GM12878 (cell line): ENCODE data around the gene PLEKHO1. TPM values are rescaled to one million over a fixed set of nuclear protein-coding genes. Genes with fewer than 3 reads are reported as not detected.

Experiments
- IKZF2 ChIP-seq, 2 experiments: fragments of 450-650 bp; IDR thresholded peaks; 2 replicates each; pipeline ENCODE4 v1.6.1; 2017; ENCODE audit warnings: mild to moderate bottlenecking in 2 of 2, moderate library complexity in 2 of 2
- IRF4 ChIP-seq: IDR thresholded peaks from 2 replicates; pipeline ENCODE4 v1.6.1; 2011; ENCODE audit warnings: low read depth, low read length
- MYC ChIP-seq: IDR thresholded peaks from 2 replicates; pipeline ENCODE4 v1.6.1; 2011; ENCODE audit warnings: mild to moderate bottlenecking, low read length, moderate library complexity, inconsistent platforms; ENCODE audit not compliant: insufficient read depth, insufficient replicate concordance, insufficient read length, severe bottlenecking
- TBL1XR1 ChIP-seq: IDR thresholded peaks from 2 replicates; pipeline ENCODE4 v1.6.1; 2012; ENCODE audit warnings: low read depth, low read length, improper control_type of control experiment
- ZBED1 ChIP-seq: IDR thresholded peaks from 2 replicates; pipeline ENCODE4 v1.6.1; 2016; ENCODE audit warnings: borderline replicate concordance
- polyA plus RNA-seq, 11 experiments: library from polyadenylated mRNA; depleted of rRNA in 4 of 11; unstranded in 6 of 11; stranded (reverse) in 5 of 11; fragments of >200 nt; fragmentation: Nextera tagmentation in 4 of 11; fragmentation: Illumina TruSeq in 1 of 11; extraction: Ambion mirVana in 4 of 11; extraction: Trizol in 1 of 11; gene quantifications; 1 replicate in 1 of 11; 2 replicates in 10 of 11; pipeline versions ENCODE4 v1.2.1 to v1.2.3, GENCODE V29; 2011 to 2016; ENCODE audit warnings: inconsistent platforms in 2 of 11, missing spikeins in 2 of 11, low read depth in 1 of 11
- total RNA-seq, 4 experiments: library from RNA; depleted of rRNA in 3 of 4; stranded (reverse); fragments of >200 nt in 3 of 4; fragmentation: Illumina TruSeq in 1 of 4; extraction: Trizol in 1 of 4; gene quantifications; 2 replicates each; pipeline versions ENCODE4 v1.2.1 to v1.2.3, GENCODE V29; 2013 to 2021
- TF ChIP-seq, protein P1 (sequence below), 3 experiments: IDR thresholded peaks in 2 of 3; conservative IDR thresholded peaks in 1 of 3; 2 replicates each; pipeline ENCODE4 v1.5.1; 2011; ENCODE audit warnings: low read depth in 3 of 3, low read length in 3 of 3, mild to moderate bottlenecking in 3 of 3, control low read depth in 2 of 3, moderate library complexity in 2 of 3, inconsistent platforms in 1 of 3, mixed read lengths in 1 of 3; ENCODE audit not compliant: control insufficient read depth in 2 of 3, insufficient read depth in 1 of 3; ENCODE audit errors: extremely low read depth in 1 of 3
- TF ChIP-seq, protein P2 (sequence below): fragments of 450-650 bp; IDR thresholded peaks from 2 replicates; pipeline ENCODE4 v1.6.1; 2016; ENCODE audit warnings: mild to moderate bottlenecking
- TF ChIP-seq, protein P3 (sequence below): IDR thresholded peaks from 2 replicates; pipeline ENCODE4 v1.6.1; 2011; ENCODE audit warnings: borderline replicate concordance, low read depth, mild to moderate bottlenecking, moderate library complexity, low read length; ENCODE audit not compliant: insufficient read depth, poor library complexity, severe bottlenecking
- TF ChIP-seq, protein P4 (sequence below): fragments of 450-650 bp; IDR thresholded peaks from 2 replicates; pipeline ENCODE4 v1.6.1; 2016; ENCODE audit warnings: mild to moderate bottlenecking, moderate library complexity, borderline replicate concordance
- TF ChIP-seq, protein P5 (sequence below): fragments of 450-650 bp; IDR thresholded peaks from 2 replicates; pipeline ENCODE4 v1.6.1; 2017; ENCODE audit warnings: mild to moderate bottlenecking, moderate library complexity

Gene PLEKHO1
- total and polyA plus RNA-seq, 10 of the 15 experiments (the other 5 are each of a cell fraction or from before 2014, with no cell fraction given), result 5.3 to 184 (median 88.8) TPM

DNA sequence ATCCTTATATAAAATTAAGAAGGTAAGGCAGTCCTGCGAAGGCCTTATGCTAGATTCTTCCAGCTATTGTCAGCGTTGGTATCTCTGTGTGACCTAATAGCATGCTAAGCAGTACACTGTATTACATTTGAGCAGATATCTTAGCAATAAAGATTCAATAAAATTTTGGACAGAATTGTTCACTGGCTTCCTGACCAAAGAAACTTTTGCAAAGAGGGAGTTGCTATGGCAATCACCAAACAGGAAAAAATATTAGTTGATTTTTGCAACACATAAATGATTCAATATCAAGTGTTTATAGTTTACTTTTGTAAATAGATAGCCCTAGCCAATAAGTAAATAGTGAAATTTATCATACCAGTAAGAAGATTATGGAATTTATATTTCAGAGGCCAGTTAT lies 31.0 kb upstream of the PLEKHO1 start (continued):
- TF ChIP-seq, protein P1, sequence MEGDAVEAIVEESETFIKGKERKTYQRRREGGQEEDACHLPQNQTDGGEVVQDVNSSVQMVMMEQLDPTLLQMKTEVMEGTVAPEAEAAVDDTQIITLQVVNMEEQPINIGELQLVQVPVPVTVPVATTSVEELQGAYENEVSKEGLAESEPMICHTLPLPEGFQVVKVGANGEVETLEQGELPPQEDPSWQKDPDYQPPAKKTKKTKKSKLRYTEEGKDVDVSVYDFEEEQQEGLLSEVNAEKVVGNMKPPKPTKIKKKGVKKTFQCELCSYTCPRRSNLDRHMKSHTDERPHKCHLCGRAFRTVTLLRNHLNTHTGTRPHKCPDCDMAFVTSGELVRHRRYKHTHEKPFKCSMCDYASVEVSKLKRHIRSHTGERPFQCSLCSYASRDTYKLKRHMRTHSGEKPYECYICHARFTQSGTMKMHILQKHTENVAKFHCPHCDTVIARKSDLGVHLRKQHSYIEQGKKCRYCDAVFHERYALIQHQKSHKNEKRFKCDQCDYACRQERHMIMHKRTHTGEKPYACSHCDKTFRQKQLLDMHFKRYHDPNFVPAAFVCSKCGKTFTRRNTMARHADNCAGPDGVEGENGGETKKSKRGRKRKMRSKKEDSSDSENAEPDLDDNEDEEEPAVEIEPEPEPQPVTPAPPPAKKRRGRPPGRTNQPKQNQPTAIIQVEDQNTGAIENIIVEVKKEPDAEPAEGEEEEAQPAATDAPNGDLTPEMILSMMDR (IDR thresholded peaks at IDR 0.05 in 2 of 3, conservative IDR thresholded peaks at IDR 0.05 in 1 of 3; ENCODE audit: control insufficient read depth in 2 of 3, extremely low read depth in 1 of 3, insufficient read depth in 1 of 3, low read depth in 3 of 3, low read length in 3 of 3), result no peak
- TF ChIP-seq, protein P2, sequence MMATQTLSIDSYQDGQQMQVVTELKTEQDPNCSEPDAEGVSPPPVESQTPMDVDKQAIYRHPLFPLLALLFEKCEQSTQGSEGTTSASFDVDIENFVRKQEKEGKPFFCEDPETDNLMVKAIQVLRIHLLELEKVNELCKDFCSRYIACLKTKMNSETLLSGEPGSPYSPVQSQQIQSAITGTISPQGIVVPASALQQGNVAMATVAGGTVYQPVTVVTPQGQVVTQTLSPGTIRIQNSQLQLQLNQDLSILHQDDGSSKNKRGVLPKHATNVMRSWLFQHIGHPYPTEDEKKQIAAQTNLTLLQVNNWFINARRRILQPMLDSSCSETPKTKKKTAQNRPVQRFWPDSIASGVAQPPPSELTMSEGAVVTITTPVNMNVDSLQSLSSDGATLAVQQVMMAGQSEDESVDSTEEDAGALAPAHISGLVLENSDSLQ, result no peak
- no peak for TF ChIP-seq IKZF2 (IDR thresholded peaks at IDR 0.05)
- TF ChIP-seq, protein P3, sequence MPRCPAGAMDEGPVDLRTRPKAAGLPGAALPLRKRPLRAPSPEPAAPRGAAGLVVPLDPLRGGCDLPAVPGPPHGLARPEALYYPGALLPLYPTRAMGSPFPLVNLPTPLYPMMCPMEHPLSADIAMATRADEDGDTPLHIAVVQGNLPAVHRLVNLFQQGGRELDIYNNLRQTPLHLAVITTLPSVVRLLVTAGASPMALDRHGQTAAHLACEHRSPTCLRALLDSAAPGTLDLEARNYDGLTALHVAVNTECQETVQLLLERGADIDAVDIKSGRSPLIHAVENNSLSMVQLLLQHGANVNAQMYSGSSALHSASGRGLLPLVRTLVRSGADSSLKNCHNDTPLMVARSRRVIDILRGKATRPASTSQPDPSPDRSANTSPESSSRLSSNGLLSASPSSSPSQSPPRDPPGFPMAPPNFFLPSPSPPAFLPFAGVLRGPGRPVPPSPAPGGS, result no peak
- TF ChIP-seq, protein P4, sequence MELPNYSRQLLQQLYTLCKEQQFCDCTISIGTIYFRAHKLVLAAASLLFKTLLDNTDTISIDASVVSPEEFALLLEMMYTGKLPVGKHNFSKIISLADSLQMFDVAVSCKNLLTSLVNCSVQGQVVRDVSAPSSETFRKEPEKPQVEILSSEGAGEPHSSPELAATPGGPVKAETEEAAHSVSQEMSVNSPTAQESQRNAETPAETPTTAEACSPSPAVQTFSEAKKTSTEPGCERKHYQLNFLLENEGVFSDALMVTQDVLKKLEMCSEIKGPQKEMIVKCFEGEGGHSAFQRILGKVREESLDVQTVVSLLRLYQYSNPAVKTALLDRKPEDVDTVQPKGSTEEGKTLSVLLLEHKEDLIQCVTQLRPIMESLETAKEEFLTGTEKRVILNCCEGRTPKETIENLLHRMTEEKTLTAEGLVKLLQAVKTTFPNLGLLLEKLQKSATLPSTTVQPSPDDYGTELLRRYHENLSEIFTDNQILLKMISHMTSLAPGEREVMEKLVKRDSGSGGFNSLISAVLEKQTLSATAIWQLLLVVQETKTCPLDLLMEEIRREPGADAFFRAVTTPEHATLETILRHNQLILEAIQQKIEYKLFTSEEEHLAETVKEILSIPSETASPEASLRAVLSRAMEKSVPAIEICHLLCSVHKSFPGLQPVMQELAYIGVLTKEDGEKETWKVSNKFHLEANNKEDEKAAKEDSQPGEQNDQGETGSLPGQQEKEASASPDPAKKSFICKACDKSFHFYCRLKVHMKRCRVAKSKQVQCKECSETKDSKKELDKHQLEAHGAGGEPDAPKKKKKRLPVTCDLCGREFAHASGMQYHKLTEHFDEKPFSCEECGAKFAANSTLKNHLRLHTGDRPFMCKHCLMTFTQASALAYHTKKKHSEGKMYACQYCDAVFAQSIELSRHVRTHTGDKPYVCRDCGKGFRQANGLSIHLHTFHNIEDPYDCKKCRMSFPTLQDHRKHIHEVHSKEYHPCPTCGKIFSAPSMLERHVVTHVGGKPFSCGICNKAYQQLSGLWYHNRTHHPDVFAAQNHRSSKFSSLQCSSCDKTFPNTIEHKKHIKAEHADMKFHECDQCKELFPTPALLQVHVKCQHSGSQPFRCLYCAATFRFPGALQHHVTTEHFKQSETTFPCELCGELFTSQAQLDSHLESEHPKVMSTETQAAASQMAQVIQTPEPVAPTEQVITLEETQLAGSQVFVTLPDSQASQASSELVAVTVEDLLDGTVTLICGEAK, result no peak
- TF ChIP-seq IRF4, result no peak
- TF ChIP-seq, protein P5, sequence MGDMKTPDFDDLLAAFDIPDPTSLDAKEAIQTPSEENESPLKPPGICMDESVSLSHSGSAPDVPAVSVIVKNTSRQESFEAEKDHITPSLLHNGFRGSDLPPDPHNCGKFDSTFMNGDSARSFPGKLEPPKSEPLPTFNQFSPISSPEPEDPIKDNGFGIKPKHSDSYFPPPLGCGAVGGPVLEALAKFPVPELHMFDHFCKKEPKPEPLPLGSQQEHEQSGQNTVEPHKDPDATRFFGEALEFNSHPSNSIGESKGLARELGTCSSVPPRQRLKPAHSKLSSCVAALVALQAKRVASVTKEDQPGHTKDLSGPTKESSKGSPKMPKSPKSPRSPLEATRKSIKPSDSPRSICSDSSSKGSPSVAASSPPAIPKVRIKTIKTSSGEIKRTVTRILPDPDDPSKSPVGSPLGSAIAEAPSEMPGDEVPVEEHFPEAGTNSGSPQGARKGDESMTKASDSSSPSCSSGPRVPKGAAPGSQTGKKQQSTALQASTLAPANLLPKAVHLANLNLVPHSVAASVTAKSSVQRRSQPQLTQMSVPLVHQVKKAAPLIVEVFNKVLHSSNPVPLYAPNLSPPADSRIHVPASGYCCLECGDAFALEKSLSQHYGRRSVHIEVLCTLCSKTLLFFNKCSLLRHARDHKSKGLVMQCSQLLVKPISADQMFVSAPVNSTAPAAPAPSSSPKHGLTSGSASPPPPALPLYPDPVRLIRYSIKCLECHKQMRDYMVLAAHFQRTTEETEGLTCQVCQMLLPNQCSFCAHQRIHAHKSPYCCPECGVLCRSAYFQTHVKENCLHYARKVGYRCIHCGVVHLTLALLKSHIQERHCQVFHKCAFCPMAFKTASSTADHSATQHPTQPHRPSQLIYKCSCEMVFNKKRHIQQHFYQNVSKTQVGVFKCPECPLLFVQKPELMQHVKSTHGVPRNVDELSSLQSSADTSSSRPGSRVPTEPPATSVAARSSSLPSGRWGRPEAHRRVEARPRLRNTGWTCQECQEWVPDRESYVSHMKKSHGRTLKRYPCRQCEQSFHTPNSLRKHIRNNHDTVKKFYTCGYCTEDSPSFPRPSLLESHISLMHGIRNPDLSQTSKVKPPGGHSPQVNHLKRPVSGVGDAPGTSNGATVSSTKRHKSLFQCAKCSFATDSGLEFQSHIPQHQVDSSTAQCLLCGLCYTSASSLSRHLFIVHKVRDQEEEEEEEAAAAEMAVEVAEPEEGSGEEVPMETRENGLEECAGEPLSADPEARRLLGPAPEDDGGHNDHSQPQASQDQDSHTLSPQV, result no peak
- TF ChIP-seq MYC, result no peak
- TF ChIP-seq ZBED1, result no peak
- TF ChIP-seq TBL1XR1, result no peak
